Muscle of back (tissue), 11 donors: ENCODE data around the gene SRC. TPM values are rescaled to one million over a fixed set of nuclear protein-coding genes. Genes with fewer than 3 reads are reported as not detected.

Experiments used
- DNase-seq, 3 donors: peaks; one replicate each; pipeline versions ENCODE4 v3.0.0 to v3.0.0-alpha.2; 2013
- polyA plus RNA-seq, 10 donors: library from polyadenylated mRNA; unstranded; fragments of 120-200 nt; gene quantifications; one replicate each; pipeline ENCODE4 v1.2.1, GENCODE V29; 2013; ENCODE audit not compliant: insufficient read length in 10 of 10

Gene SRC
- polyA plus RNA-seq, 10 donors = 11.8 to 18.7 (median 14.2) TPM

DNA sequence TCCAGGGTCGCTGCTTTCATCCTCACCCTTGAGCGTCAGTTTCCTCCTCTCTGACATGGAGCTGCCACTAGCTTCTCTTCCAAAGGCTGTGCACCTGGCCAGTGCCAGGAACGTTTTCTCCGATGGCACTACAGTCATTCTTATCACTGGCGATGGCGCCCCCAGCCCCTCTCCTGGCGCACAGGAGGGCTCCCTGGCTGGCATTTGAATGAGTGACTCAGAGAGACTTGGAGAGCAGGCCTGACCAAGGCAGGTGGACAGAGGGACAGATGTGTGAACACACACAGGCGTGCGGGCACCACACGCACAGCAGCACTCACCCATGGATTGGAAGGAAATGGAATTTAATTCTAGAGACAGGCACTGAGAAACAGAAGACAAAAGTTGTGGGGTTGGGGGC, 77.6 kb downstream of the SRC start:
- no peak for DNase-seq

DNA sequence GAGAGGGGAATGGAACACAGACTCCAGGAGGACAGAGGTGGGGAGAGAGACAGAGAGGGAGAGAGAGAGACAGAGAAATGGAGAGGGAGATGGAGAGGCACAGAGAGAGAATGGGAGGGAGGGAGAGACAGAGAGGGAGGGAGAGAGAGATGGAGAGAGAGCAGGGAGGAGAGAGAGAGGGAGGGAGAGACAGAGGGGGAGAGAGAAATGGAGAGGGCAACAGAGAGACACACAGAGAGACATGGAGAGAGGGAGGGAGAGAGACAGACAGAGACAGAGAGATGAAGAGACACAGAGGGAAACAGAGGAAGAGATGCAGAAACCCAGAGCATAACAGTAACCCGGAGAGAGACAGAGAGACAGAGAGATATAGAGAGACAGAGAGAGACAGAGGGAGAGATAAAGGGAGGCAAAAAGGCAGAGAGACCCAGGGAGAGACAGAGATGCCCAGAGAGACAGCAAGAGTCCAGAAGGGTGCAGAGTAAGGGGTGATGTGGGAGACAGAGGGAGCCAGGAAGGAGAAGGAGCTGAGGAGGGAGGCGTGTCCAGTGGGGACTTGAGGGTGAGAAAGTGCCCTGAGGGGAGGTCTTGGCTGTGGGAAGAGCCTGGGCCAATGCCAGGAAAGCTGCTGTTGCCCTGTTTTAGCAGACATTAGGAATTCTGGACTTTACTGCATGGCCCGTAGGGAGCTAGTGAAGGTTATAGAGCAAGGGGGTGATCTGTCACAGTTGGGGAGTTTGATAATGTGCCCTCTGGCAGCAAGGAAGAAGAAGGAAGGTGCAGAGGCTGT, 78.3 kb downstream of the SRC start:
- no peak for DNase-seq

DNA sequence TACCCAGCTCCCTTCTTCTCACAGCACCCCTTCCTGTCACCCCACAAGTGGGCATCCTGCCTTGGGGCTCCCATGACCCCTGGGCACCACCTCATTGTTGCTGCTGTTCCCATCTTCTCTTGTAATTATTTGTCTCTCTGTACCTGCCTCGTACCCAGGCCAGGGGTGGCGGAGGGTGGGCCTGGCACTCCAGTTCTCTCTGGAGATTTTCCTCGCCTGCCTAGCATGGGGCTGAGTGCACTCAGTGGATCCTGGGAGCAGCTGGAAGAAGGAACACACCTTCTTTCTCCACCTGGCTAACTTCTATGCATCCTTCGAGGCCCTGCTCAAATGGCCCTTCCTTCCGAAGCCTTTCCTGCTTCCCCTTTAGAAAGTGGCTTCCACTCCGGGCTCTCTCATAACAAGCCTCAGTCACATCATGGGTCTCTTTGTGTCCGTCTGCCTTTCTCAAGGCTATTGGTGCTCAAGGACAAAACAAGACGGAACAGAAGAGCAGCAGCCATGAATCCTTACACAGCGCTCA, 79.2 kb downstream of the SRC start:
- DNase-seq = no peak

DNA sequence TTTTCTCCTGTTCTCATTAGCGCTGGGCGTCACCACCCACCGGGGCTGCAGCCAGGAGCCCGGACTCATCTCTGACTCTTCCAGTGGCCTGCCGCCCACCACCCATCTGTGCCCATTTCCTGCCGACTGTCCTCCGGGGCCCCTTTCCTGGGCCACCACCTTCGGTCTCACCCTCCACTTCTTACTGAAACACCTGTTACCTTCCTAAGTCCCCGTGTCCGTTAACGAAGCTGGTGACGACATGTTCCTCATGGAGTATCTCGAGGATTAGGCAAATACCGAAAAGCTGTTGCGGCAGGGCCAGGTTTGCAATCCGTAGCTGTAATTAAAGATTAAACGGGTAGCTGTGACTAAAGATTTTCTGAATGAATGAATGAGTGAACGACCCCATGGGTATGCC, 80.2 kb downstream of the SRC start:
- no peak for DNase-seq

DNA sequence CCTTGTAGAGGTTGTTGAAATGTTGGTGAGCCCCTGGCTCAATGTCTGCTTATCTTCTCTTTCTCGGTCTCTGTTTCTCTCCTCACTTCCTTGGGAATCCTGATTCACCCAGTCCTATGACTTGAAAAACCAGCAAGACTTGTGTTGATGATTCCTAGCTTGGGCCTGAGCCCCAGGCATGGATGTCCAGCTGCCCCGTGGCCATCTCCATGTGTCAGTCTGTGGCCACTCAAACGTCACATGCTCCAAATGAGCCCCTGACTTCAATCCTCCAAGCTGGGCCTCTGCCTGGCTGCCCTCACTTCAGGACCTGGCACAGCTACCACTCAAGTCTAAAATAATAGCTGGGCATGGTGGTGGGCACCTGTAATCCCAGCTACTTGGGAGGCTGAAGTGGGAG, 81.0 kb downstream of the SRC start:
- no peak for DNase-seq

DNA sequence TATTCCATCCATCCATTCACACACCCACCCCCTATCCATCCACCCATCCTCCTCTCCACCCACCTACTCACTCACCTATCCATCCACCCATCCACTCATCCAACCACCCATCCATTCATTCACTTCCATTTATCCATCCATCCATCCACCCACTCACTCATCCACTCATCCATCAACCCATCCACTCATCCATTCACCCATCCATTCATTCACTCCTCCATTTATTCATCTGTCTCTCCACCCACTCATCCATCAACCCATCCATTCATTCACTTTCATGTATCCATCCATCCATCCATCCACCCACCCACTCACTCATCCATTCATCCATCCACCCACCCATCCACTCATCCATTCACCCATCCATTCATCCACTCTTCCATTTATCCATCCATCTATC, 84.1 kb downstream of the SRC start:
- DNase-seq = no peak

DNA sequence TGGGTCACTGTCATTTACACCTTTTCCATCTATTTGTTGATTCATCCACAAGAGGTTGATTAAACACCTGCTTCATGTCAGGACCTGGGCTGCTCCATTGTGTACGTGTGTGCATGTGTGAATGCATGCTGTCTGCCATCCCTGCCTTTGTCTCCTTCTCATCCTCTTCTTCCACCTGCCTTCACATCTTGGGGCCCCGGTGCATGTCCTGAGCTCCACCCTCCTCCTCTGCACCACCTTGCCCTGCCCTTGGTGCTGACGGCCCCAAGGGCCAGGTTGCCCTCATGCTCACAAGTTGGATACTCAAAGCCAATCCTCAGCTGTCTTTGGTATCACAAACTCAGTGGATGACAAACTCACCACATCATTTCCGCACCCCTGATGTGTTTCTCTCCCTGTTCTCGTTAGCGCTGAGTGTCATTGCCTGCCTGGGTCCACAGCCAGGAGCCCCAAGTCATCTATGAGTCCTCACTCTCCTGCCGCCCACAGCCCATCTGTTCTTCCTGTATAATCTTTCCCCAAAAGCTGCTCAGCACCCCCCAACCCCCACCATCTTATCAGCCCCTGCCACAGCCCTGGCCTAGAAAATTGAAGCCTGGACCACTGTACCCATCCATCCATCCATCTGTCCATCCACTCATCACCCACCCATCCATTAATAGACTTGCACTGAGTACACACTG, 85.0 kb downstream of the SRC start:
- no peak for DNase-seq

DNA sequence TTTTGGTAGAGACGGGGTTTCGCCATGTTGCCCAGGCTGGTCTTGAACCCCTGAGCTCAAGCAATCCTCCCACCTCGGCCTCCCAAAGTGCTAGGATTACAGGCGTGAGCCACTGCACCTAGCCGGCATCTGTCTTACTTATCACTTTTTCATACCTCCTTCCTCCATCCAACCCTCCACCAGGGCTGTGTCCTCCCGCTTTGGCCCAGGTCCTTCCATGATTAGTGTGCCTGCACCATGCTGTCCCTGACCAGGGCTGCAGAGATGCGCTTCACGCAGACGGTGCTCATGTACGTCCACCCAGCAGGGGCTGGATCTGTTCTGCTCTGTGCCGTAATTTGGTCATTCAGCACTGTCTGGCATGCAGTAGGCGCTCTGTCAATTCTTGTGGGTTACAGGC, 85.8 kb downstream of the SRC start:
- DNase-seq = no peak

DNA sequence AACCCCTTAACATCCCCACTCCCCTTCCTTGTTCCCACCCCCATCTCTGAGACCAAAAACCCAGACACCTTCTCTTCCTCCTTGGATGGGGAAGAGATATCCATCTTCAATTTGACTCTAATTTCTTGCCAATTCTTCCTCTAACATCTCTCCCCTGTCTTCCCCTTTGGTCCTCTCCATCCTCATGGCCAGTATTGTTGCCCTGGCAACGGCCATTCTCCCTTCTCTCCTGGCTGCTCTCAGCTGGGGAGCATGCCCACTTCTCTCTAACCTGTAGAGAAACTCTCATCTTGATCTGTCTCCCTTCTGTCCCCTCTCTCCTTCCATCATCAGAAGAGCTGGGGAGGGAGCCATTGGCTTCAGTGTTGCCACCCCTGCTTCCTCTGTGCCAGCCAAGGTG, 86.7 kb downstream of the SRC start:
- DNase-seq = no peak

DNA sequence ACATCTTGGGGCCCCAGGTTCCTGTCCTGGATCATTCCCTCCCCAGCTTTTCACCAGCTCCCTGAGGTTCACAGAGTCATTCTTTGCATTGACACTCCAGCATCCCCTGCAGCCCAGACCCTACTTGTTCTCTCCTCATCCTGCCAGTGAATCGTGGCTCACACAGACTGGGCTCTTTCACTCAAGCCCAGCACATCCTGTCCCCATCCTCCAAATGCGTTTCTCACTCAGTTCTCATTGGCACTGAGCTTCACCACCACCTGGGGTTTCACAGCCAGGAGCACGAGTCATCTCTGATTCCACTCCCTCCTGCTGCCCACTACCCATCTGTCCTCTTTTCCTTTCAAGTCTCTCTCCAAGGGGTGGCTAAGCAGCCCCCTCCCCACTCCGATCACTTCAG, 89.7 kb downstream of the SRC start:
- no peak for DNase-seq

DNA sequence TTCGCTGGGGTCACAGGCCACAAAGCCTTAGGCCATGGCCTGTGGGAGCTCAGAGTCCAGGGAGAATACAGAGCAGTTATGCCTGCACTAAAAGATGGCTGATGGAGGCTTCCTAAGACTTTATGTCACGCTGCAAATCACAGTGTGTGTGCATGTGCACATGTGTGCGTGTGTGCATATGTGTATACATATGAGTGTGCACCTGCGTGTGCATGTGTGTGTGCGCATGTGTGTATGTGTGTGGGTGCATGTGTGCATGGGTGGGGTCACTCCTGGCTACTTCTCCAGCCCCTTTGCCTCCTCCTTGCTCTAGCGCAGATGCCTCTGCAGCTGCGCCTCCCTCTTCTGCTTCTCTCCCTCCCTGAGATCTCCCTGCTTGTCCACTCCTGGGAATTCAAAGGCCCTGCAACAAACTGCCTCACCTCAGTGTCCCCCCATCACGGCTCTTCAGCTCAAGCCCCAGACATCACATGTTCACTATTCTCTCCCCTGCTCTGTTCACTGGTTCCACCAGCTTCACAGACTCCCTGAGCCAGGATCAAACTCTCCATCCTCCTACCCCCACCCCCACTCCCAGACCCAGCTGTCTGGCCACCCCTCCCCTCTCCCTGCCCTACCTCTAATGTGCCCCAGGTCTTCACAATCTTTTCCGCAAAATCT, 90.7 kb downstream of the SRC start:
- DNase-seq = no peak

DNA sequence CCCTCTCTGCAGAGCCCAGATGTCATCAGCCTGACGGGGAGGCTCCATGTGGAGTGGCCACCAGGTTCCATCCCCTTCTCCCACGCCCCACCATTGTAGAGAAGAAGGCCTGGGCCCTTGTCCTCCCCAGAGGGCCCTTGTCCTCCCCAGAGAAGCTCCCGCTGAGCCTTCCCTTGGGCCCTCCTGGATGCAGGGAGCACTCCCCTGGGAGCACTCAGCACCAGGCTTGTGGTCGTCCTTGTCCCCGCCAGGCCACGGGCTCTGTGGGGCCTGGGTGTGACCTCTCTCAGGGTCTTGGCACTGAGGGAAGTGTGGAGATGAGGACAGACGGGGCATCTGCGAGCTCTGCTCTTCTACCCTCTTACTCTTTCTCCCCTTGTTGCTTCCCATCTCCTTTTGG, 91.7 kb downstream of the SRC start:
- no peak for DNase-seq

DNA sequence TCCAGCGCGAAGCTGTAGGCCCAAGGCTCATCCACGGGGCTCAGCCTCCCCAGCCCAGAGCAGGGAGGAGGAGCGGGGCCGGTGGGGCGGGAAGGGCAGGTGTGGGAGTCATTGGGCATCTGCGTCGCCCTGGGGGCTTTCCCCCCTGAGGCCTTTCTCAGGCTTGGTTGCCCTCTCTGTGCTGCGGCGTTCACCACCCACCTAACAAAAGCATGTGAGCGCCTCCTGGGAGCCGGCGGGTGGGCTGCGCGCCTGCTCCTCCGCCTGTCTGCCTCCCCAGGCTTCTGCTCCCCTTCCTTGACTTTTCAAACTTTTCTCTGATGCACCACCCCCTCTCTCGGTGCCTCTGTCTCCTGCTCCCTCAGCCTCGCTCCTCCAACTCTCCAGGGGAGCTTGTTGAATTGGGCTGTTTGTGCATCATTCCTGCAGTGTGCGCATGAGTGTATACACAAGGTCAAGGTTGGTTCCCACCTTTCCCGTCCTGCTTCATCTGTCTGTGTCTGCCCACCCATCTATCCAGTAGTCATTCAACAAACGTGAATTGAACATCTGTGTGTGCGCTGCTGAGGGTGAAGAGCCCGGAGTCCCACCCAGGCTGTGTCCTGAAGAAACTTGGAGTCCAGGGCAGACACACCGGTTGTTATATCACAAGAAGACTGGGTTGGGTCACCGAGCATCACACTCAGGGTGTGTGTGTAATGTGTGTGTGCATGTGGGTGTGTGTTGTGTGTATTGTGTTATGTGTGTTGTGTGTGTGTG, 92.7 kb downstream of the SRC start:
- no peak for DNase-seq

DNA sequence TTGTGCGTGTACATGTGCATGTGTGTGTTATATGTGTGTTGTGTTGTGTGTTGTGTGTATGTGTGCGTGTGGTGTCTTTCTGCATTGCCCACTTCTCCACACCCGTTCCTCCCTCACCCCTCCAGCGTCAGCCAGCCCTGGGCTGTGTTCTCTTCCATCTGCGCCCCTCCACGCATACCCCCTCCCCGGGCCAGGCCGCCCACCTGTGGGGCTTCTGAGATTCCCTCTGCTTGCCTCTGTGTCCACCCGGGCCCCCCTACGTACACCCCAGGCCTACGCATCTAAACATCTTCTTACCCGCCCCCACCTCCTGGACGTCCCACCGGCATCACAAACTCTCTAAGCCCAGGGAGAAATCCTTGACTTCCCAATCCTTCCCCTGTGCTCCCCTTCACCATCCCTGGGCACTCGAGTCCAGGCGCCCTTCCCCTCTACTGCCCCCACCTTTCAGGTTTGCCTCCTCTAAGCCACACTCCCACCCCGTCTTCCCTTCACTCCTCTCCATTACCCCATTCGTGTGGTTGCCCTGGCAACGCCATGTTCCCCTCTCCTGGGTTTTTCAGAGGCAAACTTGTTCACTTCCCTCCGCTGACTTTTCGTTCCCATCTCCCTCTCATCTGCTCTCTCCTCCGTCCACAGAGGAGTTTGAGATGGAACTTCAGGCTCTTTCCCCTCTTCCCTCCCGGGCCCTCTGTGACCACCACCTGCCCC, 93.4 kb downstream of the SRC start:
- no peak for DNase-seq

DNA sequence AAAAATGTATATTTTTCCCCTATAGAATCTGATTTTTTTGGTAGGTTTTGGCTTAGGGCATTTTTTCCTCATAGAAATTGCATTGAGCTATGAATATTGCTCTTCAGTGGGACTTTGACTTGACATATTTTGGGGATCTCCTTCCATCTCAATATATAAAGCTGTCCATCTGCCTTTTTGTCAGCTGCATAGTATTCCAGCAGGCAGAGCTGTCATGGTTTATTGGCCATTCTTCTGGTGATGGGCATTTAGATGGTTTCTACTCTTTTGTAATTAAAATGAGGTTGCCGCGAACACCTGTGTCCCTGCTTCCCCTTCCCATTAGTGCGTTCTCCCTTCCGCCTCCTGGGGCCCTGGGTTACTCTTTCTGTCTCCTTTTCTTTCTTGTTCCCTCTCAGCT, 95.1 kb downstream of the SRC start:
- DNase-seq = no peak

DNA sequence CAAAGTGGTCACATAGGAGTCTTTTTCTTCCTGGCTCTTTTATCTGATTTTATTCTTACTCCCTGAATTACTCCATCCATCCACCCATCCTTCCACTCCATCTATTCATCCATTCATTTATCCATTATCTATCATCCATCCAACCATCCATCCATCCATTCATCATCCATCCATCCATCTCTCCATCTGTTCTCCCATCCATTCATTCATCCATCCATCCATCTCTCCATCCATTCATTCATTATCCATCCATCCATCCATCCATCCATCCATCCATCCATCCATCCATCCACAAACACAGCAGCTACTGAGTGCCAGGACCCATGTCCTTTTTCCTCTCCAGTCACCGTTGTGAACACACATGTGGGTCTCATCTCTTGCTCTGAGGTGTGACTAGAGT, 96.6 kb downstream of the SRC start:
- DNase-seq = no peak

DNA sequence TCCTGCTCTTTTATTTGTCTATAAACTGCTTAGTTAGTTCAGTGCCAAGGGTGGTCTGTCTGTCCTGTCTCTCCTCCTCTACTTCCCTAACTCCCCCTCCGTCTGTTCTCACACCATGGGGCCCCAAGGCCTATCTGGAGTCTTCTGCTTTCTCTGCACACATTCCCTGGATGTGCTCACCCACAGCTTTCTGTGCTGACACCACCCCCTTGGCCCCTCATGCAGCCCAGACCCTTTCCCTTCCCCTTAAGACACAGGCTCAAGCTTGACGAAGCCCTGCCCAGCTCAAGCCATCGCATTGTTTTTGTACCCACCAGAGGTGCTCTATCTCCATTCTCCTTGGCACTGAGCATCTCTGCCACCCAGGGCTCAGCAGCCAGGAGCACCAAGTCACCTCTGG, 97.0 kb downstream of the SRC start:
- no peak for DNase-seq

DNA sequence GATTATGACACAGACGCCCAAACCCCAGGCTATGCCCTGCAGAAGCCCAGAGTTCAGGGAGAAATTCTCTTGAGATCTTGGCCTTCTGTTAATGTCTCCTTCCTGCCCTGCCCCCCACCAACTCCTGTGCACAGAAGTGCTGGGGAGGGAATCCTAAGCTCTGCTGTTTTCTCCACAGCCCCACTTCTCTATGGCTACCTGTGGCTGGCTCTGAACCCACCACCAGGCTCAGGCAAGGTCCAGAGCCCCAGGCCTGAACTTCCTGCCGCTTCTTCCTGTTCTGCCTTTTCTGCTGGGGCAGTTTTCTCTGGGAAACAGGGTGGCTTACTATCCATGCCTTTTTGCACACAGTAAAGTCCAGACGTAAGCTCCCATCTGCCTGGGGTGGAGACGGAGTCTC, 97.7 kb downstream of the SRC start:
- DNase-seq = no peak

DNA sequence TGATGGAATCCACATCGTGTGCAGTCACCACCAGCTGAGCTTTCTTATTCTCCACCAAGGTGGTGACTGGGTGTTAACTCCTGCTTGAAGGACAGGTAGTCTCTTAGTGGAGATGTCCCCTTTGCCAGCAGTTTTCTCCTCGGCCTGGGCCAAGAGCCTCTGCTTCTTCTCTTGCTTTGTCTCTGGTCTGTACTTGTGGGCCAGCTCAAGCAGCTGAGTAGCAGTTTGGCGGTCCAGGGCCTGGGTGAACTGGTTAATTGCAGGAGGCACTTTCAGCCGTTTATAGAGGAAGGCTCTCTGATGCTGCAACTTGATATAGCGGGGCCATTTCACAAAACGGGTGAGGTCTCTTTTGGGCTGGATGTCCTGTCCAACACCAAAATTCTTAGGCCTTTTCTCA, 99.1 kb downstream of the SRC start:
- no peak for DNase-seq

DNA sequence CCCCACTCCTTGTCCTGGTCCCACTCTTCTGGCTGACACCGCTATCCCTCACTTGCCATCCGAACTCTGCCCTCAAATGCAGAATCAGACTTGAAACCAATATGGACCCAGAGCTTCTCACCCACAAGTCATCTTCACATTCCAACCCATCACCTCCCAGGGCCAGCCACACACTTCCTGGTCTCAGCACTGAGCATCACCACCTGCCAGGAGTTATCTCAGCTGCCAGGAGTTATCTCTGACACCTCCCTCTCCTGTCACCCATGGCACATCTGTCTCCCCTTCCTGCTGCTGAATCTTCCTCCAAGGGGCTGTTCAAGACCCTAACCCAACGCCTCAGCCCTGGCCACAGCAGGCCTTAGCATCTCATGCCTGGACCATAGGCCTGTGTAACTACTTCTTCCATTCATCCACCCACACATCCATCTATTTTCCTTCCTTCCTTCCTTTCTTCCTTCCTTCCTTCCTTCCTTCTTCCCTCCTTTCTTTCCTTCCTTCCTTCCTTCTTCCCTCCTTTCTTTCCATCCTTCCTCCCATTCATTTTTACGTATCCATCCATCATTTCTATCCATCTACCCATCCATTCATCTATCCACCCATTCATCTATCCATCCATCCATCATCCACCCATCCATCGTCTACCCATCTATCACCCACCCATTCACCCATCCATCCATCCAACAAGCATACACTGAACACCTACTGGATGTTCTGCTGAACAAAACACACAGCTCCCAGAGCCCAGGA, 100.5 kb downstream of the SRC start:
- no peak for DNase-seq

DNA sequence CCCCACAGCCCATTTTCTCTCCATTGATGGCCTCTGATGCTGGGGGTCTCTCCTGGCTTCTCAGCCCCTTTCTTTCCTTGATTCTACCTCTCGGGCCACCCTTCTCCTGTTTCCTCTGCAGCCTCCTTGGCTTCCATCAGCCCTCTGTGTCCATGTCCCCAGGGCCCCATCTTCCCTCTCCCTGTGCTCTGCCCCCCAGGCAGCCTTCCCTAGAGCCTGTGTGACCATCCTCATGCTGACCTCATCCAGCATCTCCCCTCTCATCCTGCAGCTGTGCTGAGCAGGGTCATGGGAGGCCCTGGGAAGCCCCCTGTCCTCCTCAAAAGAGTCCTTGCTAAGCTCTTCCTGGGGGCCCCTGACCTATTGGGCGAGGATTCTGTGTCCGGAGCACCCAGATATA, 101.7 kb downstream of the SRC start:
- no peak for DNase-seq
